ENCODE measurements around the gene PARP15. TPM values are rescaled to one million over a fixed set of nuclear protein-coding genes. Genes with fewer than 3 reads are reported as not detected.

PARP15 gene
- total RNA-seq, 4 donors from 2014 or later = 0.39 to 2.3 (median 0.65) TPM

DNA sequence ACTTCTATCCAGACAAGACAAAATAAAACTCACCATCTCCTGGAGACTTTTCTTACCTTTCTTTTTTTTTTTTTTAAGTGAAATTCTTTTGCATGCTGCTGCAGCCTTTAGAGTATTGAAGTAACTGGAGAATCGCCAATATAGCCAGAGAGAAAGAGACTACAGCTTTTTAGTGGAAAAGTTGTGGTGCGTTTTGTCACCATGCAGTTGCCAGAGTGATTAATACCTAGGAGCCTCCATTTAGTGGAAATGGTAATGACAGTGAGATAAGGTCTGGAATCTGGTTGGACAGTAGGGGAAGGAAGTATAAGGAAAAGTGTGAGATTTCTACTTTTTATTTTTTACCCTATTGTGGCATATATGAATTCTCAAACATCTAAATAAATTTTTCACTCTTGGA is 85.1 kb downstream of the PARP15 start:
- Histone ChIP-seq H3K36me3 (no peaks in the 10 kb centered on the region), H3K4me3 (no peak overlapping the region), H3K27ac (replicated peaks in 1 of 4) (no peak overlapping the region), H3K27me3 (no peaks in the 10 kb centered on the region), H3K9me3 (no peaks in the 10 kb centered on the region), H3K4me1 (no peaks in the 10 kb centered on the region)
- no peak for DNase-seq (ENCODE audit: extremely low spot score)
- intact Hi-C loops (cut with DNase I) = no loop called here
- 63% methylated on average over 2 of the region's 2 CpGs for WGBS
- no peak for TF ChIP-seq CTCF (IDR thresholded peaks at IDR 0.05)
- TF ChIP-seq EP300 (IDR thresholded peaks at IDR 0.05) = no peak
- no peak for TF ChIP-seq POLR2A (IDR thresholded peaks at IDR 0.05; ENCODE audit: low read depth)
- no peak for TF ChIP-seq POLR2AphosphoS5 (IDR thresholded peaks at IDR 0.05)

GRCh38 chr3:122665226-122665786 is 87.9 kb downstream of the PARP15 start:
- no peaks in the 10 kb centered on the region for H3K9me3 ChIP-seq
- no peak overlapping the region for H3K4me3 ChIP-seq
- no peak for DNase-seq (ENCODE audit: extremely low spot score)
- 71% methylated on average over 4 of the region's 4 CpGs for WGBS
- H3K27ac ChIP-seq (replicated peaks in 1 of 4) = no peak overlapping the region
- no peaks in the 10 kb centered on the region for H3K36me3 ChIP-seq
- intact Hi-C loops (cut with DNase I) = no loop called here
- TF ChIP-seq EP300 (IDR thresholded peaks at IDR 0.05) (no peak), POLR2A (IDR thresholded peaks at IDR 0.05; ENCODE audit: low read depth) (no peak), CTCF (IDR thresholded peaks at IDR 0.05) (no peak), POLR2AphosphoS5 (IDR thresholded peaks at IDR 0.05) (no peak)
- no peaks in the 10 kb centered on the region for H3K27me3 ChIP-seq
- H3K4me1 ChIP-seq = no peaks in the 10 kb centered on the region

- H3K9me3 ChIP-seq = no peaks in the 10 kb centered on the region
- DNase-seq (ENCODE audit: extremely low spot score) = no peak
- H3K4me3 ChIP-seq = no peak overlapping the region
- no peaks in the 10 kb centered on the region for H3K36me3 ChIP-seq
- no peaks in the 10 kb centered on the region for H3K27me3 ChIP-seq
- no peaks in the 10 kb centered on the region for H3K4me1 ChIP-seq
- intact Hi-C loops (cut with DNase I) = no loop called here
- TF ChIP-seq EP300 (IDR thresholded peaks at IDR 0.05) = no peak
- no peak for TF ChIP-seq CTCF (IDR thresholded peaks at IDR 0.05)
- no peak for TF ChIP-seq POLR2A (IDR thresholded peaks at IDR 0.05; ENCODE audit: low read depth)
- no peak for TF ChIP-seq POLR2AphosphoS5 (IDR thresholded peaks at IDR 0.05)
- no peak overlapping the region for H3K27ac ChIP-seq (replicated peaks in 1 of 4)
Observed at GRCh38 chr3:122665881-122666280, 88.4 kb downstream of the PARP15 start.

DNA sequence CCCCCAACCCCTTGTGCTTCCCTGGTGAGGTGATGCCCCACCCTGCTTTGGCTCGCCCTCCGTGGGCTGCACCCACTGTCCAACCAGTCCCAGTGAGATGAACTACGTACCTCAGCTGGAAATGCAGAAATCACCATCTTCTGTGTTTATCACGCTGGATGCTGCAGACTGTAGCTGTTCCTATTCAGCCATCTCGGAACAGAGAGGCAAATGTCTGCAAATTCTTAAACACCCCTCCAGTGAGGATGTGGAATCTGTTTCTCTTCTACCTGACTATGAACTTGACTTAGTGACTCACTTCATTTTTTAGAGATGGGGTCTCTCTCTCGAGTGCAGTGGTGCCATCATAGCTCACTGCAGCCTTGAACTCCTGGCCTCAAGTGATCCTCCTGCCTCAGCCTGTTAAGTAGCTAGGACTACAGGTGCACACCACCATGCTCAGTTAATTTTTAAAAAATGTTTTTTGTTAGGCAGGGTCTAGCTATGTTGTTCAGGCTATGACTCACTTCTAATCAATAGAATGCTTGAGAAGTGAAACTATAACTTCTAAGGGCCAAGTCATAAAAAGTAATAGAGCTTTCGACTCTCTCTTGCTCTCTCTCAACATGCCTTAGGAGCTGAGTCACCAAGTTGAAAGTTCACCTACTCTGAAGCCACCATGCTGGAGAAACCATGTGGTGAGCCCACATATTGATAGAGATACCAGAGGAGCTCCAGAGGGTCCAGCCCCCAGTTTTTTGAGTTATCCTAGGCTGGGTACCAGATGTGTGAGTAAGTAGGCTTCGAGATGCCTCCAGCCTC is 91.7 kb downstream of the PARP15 start:
- Histone ChIP-seq H3K9me3 (no peaks in the 10 kb centered on the region), H3K4me1 (no peaks in the 10 kb centered on the region), H3K4me3 (no peak overlapping the region), H3K27me3 (no peaks in the 10 kb centered on the region), H3K36me3 (no peaks in the 10 kb centered on the region), H3K27ac (replicated peaks in 1 of 4) (no peak overlapping the region)
- DNase-seq (ENCODE audit: extremely low spot score) = no peak
- intact Hi-C loops (cut with DNase I) = no loop called here
- 92% methylated on average over 8 of the region's 8 CpGs for WGBS
- TF ChIP-seq POLR2AphosphoS5 (IDR thresholded peaks at IDR 0.05) = no peak
- no peak for TF ChIP-seq EP300 (IDR thresholded peaks at IDR 0.05)
- TF ChIP-seq CTCF (IDR thresholded peaks at IDR 0.05) = no peak
- TF ChIP-seq POLR2A (IDR thresholded peaks at IDR 0.05; ENCODE audit: low read depth) = no peak

Measured in esophagus muscularis mucosa (tissue), 4 donors.